T-cell (primary cell): ENCODE data around the gene SUSD1. TPM values are rescaled to one million over a fixed set of nuclear protein-coding genes. Genes with fewer than 3 reads are reported as not detected.

ENCODE experiments used
- ATAC-seq, 4 experiments: fragments of 200-7000 bp in 3 of 4; fragments of 150-1000 bp in 1 of 4; cut with Tn5 transposase; replicated peaks in 1 of 4; 1 replicate in 3 of 4; 2 replicates in 1 of 4; pipeline ENCODE4 v1.10.0; 2021; ENCODE audit warnings: moderate library complexity in 3 of 4, mild to moderate bottlenecking in 2 of 4, moderate number of reproducible peaks in 1 of 4
- CTCF ChIA-PET, 2 donors: fragments of 300-600 bp; sonication (Branson Sonifier 250); formaldehyde crosslinking; loops; one replicate each; lab custom pipeline; 2022; ENCODE audit warnings: antibody characterized with exemption in 2 of 2; lab: Charles Lee
- POLR2A ChIA-PET, 2 donors: fragments of 300-600 bp; sonication (Branson Sonifier 250); formaldehyde crosslinking; loops; one replicate each; lab custom pipeline; 2022; ENCODE audit warnings: antibody characterized with exemption in 2 of 2; lab: Charles Lee
- DNase-seq, 35 experiments: peaks; one replicate each; pipeline versions ENCODE4 v3.0.0 to v3.0.0-alpha.2; 2013 to 2023
- H3K27ac ChIP-seq: one replicate; pipeline ENCODE4 v1.5.1; 2013; ENCODE audit warnings: low read length
- H3K27me3 ChIP-seq, 2 experiments: replicated peaks in 1 of 2; 1 replicate in 1 of 2; 2 replicates in 1 of 2; pipeline versions ENCODE4 v1.6.1 to v1.7.0; 2013; ENCODE audit warnings: low read length in 1 of 2, mixed read lengths in 1 of 2; ENCODE audit not compliant: control insufficient read depth in 2 of 2, insufficient read depth in 2 of 2; ENCODE audit errors: extremely low read depth in 1 of 2
- H3K36me3 ChIP-seq, 2 donors: 1 replicate in 1 of 2; 2 replicates in 1 of 2; pipeline versions ENCODE4 v1.6.1 to v1.7.0; 2013; ENCODE audit warnings: low read length in 1 of 2; ENCODE audit not compliant: control insufficient read depth in 2 of 2, insufficient read depth in 1 of 2; ENCODE audit errors: extremely low read depth in 1 of 2
- H3K4me1 ChIP-seq, 2 experiments: 1 replicate in 1 of 2; 2 replicates in 1 of 2; pipeline versions ENCODE4 v1.6.1 to v1.7.0; 2013; ENCODE audit warnings: low read length in 2 of 2, mixed read lengths in 1 of 2; ENCODE audit not compliant: insufficient read depth in 2 of 2, control insufficient read depth in 1 of 2; ENCODE audit errors: extremely low read depth in 1 of 2
- H3K4me3 ChIP-seq, 2 donors: 1 replicate in 1 of 2; 2 replicates in 1 of 2; pipeline versions ENCODE4 v1.5.1 to v1.7.0; 2013; ENCODE audit warnings: mild to moderate bottlenecking in 2 of 2, low read length in 1 of 2, moderate library complexity in 1 of 2; ENCODE audit not compliant: control insufficient read depth in 1 of 2; ENCODE audit errors: extremely low read depth in 1 of 2
- H3K9me3 ChIP-seq: 2 replicates; pipeline ENCODE4 v1.7.0; 2013
- H3K27ac Mint-ChIP-seq, 2 donors: one replicate each; pipeline ENCODE4 v1.8.0; 2020 to 2021; ENCODE audit warnings: mild to moderate bottlenecking in 2 of 2, mixed read lengths in 2 of 2
- H3K27me3 Mint-ChIP-seq, 2 donors: one replicate each; pipeline ENCODE4 v1.8.0; 2021 to 2022; ENCODE audit warnings: mixed read lengths in 2 of 2
- H3K36me3 Mint-ChIP-seq: one replicate; pipeline ENCODE4 v1.8.0; 2021; ENCODE audit warnings: mixed read lengths
- H3K4me1 Mint-ChIP-seq, 3 donors: one replicate each; pipeline ENCODE4 v1.8.0; 2020 to 2022; ENCODE audit warnings: mixed read lengths in 3 of 3, mild to moderate bottlenecking in 1 of 3
- H3K4me3 Mint-ChIP-seq, 3 donors: one replicate each; pipeline ENCODE4 v1.8.0; 2020 to 2022; ENCODE audit warnings: mild to moderate bottlenecking in 3 of 3, mixed read lengths in 3 of 3, moderate library complexity in 3 of 3
- H3K9me3 Mint-ChIP-seq, 3 donors: one replicate each; pipeline ENCODE4 v1.8.0; 2020 to 2022; ENCODE audit warnings: mixed read lengths in 3 of 3
- WGBS: methylation state at CpG from one replicate; pipeline ENCODE4 v1.1.5; 2013; ENCODE audit warnings: missing lambda C conversion rate; ENCODE audit not compliant: insufficient coverage; 5-methylcytosine and 5-hydroxymethylcytosine counted together
- total RNA-seq, 35 experiments: library from RNA in 6 of 35; stranded (reverse) in 6 of 35; fragments of 120-200 nt in 1 of 35; gene quantifications; one replicate each; pipeline versions ENCODE4 v1.2.1 to v1.2.4 and lab custom pipeline; 2013 to 2026

SUSD1 gene
- total RNA-seq, 5 donors from 2014 or later (not counting 1 experiment from before 2014, with no cell fraction given) = 5.6 to 17.5 (median 7.9) TPM

GRCh38 chr9:112059966-112060320 lies 115.2 kb downstream of the SUSD1 start:
- no peaks in the 10 kb centered on the region for H3K9me3 Mint-ChIP-seq
- Histone ChIP-seq H3K4me3 (no peak overlapping the region), H3K36me3 (peaks cover 3 to 5% of the 10 kb centered on the region in 2 donors), H3K9me3 (no peaks in the 10 kb centered on the region), H3K27ac (no peak overlapping the region), H3K4me1 (peaks cover 6 to 7% of the 10 kb centered on the region in 2 experiments), H3K27me3 (no peaks in the 10 kb centered on the region)
- no peak overlapping the region for H3K27ac Mint-ChIP-seq
- DNase-seq (no peak), ATAC-seq (no peak)
- no CpG with 5 or more reads among the region's 3 CpGs for WGBS
- H3K36me3 Mint-ChIP-seq = peaks cover 32% of the 10 kb centered on the region
- no peak overlapping the region for H3K4me3 Mint-ChIP-seq
- ChIA-PET POLR2A (no interaction called here), CTCF (no interaction called here)
- peaks cover 23 to 33% (median 27%) of the 10 kb centered on the region in 3 donors for H3K4me1 Mint-ChIP-seq
- no peaks in the 10 kb centered on the region for H3K27me3 Mint-ChIP-seq

- ATAC-seq (no peak), DNase-seq (no peak)
- no peak overlapping the region for H3K27ac Mint-ChIP-seq
- Histone ChIP-seq H3K27me3 (no peaks in the 10 kb centered on the region), H3K27ac (no peak overlapping the region), H3K9me3 (no peaks in the 10 kb centered on the region), H3K36me3 (peaks cover 3 to 5% of the 10 kb centered on the region in 2 donors), H3K4me1 (peaks cover 6 to 7% of the 10 kb centered on the region in 2 experiments), H3K4me3 (no peak overlapping the region)
- peaks cover 23 to 33% (median 27%) of the 10 kb centered on the region in 3 donors for H3K4me1 Mint-ChIP-seq
- H3K4me3 Mint-ChIP-seq = no peak overlapping the region
- no peaks in the 10 kb centered on the region for H3K27me3 Mint-ChIP-seq
- H3K9me3 Mint-ChIP-seq = no peaks in the 10 kb centered on the region
- ChIA-PET CTCF (no interaction called here), POLR2A (interaction anchor here in 1 of 2 donors (0.5 kb wide), 1 partner anchor 9 kb away, joined by 5 read pairs; no protein-coding TSS in a partner anchor)
- 93% methylated on average over 7 of the region's 13 CpGs for WGBS
- H3K36me3 Mint-ChIP-seq = peaks cover 32% of the 10 kb centered on the region
These were observed 115.7 kb downstream of the SUSD1 start for GRCh38 chr9:112059145-112059965.

GRCh38 chr9:112056996-112057395 lies 118.1 kb downstream of the SUSD1 start:
- H3K27ac Mint-ChIP-seq = no peak overlapping the region
- peaks cover 40% of the 10 kb centered on the region for H3K36me3 Mint-ChIP-seq
- no peak for DNase-seq
- WGBS = no CpG with 5 or more reads among the region's 2 CpGs
- ChIA-PET CTCF (no interaction called here), POLR2A (no interaction called here)
- H3K4me1 Mint-ChIP-seq = peaks cover 22 to 27% (median 26%) of the 10 kb centered on the region in 3 donors
- no peak overlapping the region for H3K4me3 ChIP-seq
- H3K36me3 ChIP-seq = peaks cover 3 to 5% of the 10 kb centered on the region in 2 donors
- H3K9me3 ChIP-seq = no peaks in the 10 kb centered on the region
- H3K27me3 ChIP-seq = no peaks in the 10 kb centered on the region
- ATAC-seq = no peak
- no peaks in the 10 kb centered on the region for H3K27me3 Mint-ChIP-seq
- peaks cover 6 to 7% of the 10 kb centered on the region in 2 experiments for H3K4me1 ChIP-seq
- no peak overlapping the region for H3K4me3 Mint-ChIP-seq
- H3K9me3 Mint-ChIP-seq = no peaks in the 10 kb centered on the region
- H3K27ac ChIP-seq = no peak overlapping the region

GRCh38 chr9:112054916-112055315 lies 120.2 kb downstream of the SUSD1 start:
- ATAC-seq (no peak), DNase-seq (no peak)
- Histone ChIP-seq H3K36me3 (peaks cover 5 to 6% of the 10 kb centered on the region in 2 donors), H3K27me3 (no peaks in the 10 kb centered on the region), H3K9me3 (no peaks in the 10 kb centered on the region), H3K4me1 (peaks cover 2 to 3% of the 10 kb centered on the region in 2 experiments), H3K27ac (no peak overlapping the region), H3K4me3 (no peak overlapping the region)
- 75% methylated on average over 1 of the region's 4 CpGs for WGBS
- Mint-ChIP-seq H3K36me3 (peaks cover 45% of the 10 kb centered on the region), H3K27ac (no peak overlapping the region), H3K9me3 (no peaks in the 10 kb centered on the region), H3K27me3 (no peaks in the 10 kb centered on the region), H3K4me1 (peaks cover 8 to 15% (median 10%) of the 10 kb centered on the region in 3 donors), H3K4me3 (no peak overlapping the region)
- POLR2A ChIA-PET = no interaction called here
- CTCF ChIA-PET = interaction anchor here in 1 of 2 donors (0.5 kb wide), 1 partner anchor 20 kb away, joined by 5 read pairs; no protein-coding TSS in a partner anchor

GRCh38 chr9:112051812-112052211 lies 123.3 kb downstream of the SUSD1 start:
- no peak for DNase-seq
- ChIA-PET CTCF (no interaction called here), POLR2A (interaction anchor here in 1 of 2 donors (0.5 kb wide), 1 partner anchor 28 kb away, joined by 4 read pairs; no protein-coding TSS in a partner anchor)
- Mint-ChIP-seq H3K4me1 (peaks cover 15 to 21% (median 18%) of the 10 kb centered on the region in 3 donors), H3K36me3 (peaks cover 49% of the 10 kb centered on the region), H3K9me3 (peaks cover 9 to 18% (median 14%) of the 10 kb centered on the region in 3 donors), H3K27ac (no peak overlapping the region), H3K4me3 (no peak overlapping the region), H3K27me3 (no peaks in the 10 kb centered on the region)
- 70% methylated on average over 2 of the region's 5 CpGs for WGBS
- Histone ChIP-seq H3K36me3 (peaks cover 0 to 3% of the 10 kb centered on the region in 2 donors), H3K4me1 (peaks cover 2 to 3% of the 10 kb centered on the region in 2 experiments), H3K27ac (no peak overlapping the region), H3K27me3 (no peaks in the 10 kb centered on the region), H3K9me3 (no peaks in the 10 kb centered on the region), H3K4me3 (no peak overlapping the region)
- ATAC-seq = no peak

- Mint-ChIP-seq H3K27ac (no peak overlapping the region), H3K4me3 (no peak overlapping the region), H3K9me3 (peaks cover 9 to 19% (median 14%) of the 10 kb centered on the region in 3 donors), H3K27me3 (no peaks in the 10 kb centered on the region), H3K4me1 (peaks cover 8 to 11% (median 11%) of the 10 kb centered on the region in 3 donors), H3K36me3 (peaks cover 44% of the 10 kb centered on the region)
- Histone ChIP-seq H3K27me3 (no peaks in the 10 kb centered on the region), H3K4me3 (no peak overlapping the region), H3K36me3 (peaks cover 0 to 3% of the 10 kb centered on the region in 2 donors), H3K4me1 (no peaks in the 10 kb centered on the region), H3K9me3 (no peaks in the 10 kb centered on the region), H3K27ac (no peak overlapping the region)
- CTCF ChIA-PET = interaction anchor here in 1 of 2 donors (0.7 kb wide), 1 partner anchor 116 kb away, joined by 5 read pairs; no protein-coding TSS in a partner anchor
- POLR2A ChIA-PET = interaction anchor here in 1 of 2 donors (0.6 kb wide), 1 partner anchor 681 kb away, joined by 3 read pairs; no protein-coding TSS in a partner anchor
- ATAC-seq (no peak), DNase-seq (no peak)
- 100% methylated on average over 3 of the region's 7 CpGs for WGBS
These were observed 124.3 kb downstream of the SUSD1 start for GRCh38 chr9:112050544-112051475.
